ENCODE results near the gene TMEM170B. TPM values are rescaled to one million over a fixed set of nuclear protein-coding genes. Genes with fewer than 3 reads are reported as not detected.

TMEM170B gene
- total and polyA plus RNA-seq, 9 of the 15 experiments (the other 6 are each of a cell fraction or from before 2014, with no cell fraction given): 0.03 to 0.11 (median 0.07) TPM

DNA sequence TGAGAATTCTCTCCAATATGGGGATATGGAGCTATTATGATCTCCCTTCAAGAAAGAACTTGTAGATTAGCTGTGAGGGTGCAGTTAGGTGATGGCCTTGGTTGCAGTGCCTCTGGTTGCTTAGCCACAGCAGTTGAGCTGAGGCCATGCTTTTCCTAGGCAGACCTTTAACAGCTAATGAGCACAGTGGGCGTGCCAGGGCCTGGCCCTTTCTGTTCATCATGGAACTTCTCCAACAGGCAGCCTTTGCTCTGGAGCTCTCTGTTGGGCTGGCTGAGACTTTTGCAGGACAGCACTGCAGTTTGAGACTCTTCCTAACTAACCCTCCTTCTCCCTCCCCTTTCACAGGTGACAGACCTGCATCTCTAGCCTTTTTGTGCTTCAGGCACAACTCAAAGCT lies 39.7 kb upstream of the TMEM170B start:
- no TSS peak for BruUV-seq (replicated peaks)
- POLR2A ChIA-PET: interaction anchor here (0.6 kb wide), 1 partner anchor 371 kb away, joined by 5 read pairs; no protein-coding TSS in a partner anchor
- TF ChIP-seq HMG20B (CRISPR knock-in tag; IDR thresholded peaks at IDR 0.05): no peak
- TF ChIP-seq HNRNPL (IDR thresholded peaks at IDR 0.05; ENCODE audit: low read depth, low read length): no peak
- TF ChIP-seq, protein P1, sequence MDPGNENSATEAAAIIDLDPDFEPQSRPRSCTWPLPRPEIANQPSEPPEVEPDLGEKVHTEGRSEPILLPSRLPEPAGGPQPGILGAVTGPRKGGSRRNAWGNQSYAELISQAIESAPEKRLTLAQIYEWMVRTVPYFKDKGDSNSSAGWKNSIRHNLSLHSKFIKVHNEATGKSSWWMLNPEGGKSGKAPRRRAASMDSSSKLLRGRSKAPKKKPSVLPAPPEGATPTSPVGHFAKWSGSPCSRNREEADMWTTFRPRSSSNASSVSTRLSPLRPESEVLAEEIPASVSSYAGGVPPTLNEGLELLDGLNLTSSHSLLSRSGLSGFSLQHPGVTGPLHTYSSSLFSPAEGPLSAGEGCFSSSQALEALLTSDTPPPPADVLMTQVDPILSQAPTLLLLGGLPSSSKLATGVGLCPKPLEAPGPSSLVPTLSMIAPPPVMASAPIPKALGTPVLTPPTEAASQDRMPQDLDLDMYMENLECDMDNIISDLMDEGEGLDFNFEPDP (CRISPR knock-in tag; IDR thresholded peaks at IDR 0.05): no peak
- TF ChIP-seq, protein P2, sequence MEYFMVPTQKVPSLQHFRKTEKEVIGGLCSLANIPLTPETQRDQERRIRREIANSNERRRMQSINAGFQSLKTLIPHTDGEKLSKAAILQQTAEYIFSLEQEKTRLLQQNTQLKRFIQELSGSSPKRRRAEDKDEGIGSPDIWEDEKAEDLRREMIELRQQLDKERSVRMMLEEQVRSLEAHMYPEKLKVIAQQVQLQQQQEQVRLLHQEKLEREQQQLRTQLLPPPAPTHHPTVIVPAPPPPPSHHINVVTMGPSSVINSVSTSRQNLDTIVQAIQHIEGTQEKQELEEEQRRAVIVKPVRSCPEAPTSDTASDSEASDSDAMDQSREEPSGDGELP (CRISPR knock-in tag; IDR thresholded peaks at IDR 0.05; ENCODE audit: borderline replicate concordance): no peak
- TF ChIP-seq SUPT5H (IDR thresholded peaks at IDR 0.05): no peak
- TF ChIP-seq, protein P3, sequence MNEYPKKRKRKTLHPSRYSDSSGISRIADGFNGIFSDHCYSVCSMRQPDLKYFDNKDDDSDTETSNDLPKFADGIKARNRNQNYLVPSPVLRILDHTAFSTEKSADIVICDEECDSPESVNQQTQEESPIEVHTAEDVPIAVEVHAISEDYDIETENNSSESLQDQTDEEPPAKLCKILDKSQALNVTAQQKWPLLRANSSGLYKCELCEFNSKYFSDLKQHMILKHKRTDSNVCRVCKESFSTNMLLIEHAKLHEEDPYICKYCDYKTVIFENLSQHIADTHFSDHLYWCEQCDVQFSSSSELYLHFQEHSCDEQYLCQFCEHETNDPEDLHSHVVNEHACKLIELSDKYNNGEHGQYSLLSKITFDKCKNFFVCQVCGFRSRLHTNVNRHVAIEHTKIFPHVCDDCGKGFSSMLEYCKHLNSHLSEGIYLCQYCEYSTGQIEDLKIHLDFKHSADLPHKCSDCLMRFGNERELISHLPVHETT (CRISPR knock-in tag; conservative IDR thresholded peaks at IDR 0.05 in 1 of 2, IDR thresholded peaks at IDR 0.05 in 1 of 2): no peak
- TF ChIP-seq, protein P4, sequence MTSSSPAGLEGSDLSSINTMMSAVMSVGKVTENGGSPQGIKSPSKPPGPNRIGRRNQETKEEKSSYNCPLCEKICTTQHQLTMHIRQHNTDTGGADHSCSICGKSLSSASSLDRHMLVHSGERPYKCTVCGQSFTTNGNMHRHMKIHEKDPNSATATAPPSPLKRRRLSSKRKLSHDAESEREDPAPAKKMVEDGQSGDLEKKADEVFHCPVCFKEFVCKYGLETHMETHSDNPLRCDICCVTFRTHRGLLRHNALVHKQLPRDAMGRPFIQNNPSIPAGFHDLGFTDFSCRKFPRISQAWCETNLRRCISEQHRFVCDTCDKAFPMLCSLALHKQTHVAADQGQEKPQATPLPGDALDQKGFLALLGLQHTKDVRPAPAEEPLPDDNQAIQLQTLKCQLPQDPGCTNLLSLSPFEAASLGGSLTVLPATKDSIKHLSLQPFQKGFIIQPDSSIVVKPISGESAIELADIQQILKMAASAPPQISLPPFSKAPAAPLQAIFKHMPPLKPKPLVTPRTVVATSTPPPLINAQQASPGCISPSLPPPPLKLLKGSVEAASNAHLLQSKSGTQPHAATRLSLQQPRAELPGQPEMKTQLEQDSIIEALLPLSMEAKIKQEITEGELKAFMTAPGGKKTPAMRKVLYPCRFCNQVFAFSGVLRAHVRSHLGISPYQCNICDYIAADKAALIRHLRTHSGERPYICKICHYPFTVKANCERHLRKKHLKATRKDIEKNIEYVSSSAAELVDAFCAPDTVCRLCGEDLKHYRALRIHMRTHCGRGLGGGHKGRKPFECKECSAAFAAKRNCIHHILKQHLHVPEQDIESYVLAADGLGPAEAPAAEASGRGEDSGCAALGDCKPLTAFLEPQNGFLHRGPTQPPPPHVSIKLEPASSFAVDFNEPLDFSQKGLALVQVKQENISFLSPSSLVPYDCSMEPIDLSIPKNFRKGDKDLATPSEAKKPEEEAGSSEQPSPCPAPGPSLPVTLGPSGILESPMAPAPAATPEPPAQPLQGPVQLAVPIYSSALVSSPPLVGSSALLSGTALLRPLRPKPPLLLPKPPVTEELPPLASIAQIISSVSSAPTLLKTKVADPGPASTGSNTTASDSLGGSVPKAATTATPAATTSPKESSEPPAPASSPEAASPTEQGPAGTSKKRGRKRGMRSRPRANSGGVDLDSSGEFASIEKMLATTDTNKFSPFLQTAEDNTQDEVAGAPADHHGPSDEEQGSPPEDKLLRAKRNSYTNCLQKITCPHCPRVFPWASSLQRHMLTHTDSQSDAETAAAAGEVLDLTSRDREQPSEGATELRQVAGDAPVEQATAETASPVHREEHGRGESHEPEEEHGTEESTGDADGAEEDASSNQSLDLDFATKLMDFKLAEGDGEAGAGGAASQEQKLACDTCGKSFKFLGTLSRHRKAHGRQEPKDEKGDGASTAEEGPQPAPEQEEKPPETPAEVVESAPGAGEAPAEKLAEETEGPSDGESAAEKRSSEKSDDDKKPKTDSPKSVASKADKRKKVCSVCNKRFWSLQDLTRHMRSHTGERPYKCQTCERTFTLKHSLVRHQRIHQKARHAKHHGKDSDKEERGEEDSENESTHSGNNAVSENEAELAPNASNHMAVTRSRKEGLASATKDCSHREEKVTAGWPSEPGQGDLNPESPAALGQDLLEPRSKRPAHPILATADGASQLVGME (CRISPR knock-in tag; IDR thresholded peaks at IDR 0.05): no peak
- no peak for TF ChIP-seq FIP1L1 (IDR thresholded peaks at IDR 0.05; ENCODE audit: low read depth, low read length, poor library complexity, severe bottlenecking)
- TF ChIP-seq SIN3A (IDR thresholded peaks at IDR 0.05; ENCODE audit: borderline replicate concordance in 2 of 2, control insufficient read depth in 1 of 2, low read depth in 2 of 2, low read length in 2 of 2): no peak
- no peak for TF ChIP-seq ZNF778 (CRISPR knock-in tag; IDR thresholded peaks at IDR 0.05)
- TF ChIP-seq SAFB (IDR thresholded peaks at IDR 0.05; ENCODE audit: borderline replicate concordance, low read depth, low read length): no peak
- no peak for TF ChIP-seq CCAR2 (IDR thresholded peaks at IDR 0.05; ENCODE audit: low read depth, low read length)

More for the DNA sequence above, 39.7 kb upstream of the TMEM170B start:
- FAIRE-seq (no peak), ATAC-seq (no peak; the same call in 2 of the 3 replicates), DNase-seq (ENCODE audit: extremely low read depth in 1 of 4, low spot score in 3 of 4) (no peak)
- Histone ChIP-seq H3K79me2 (ENCODE audit: control insufficient read depth, insufficient read depth, low read length) (no peaks in the 10 kb centered on the region), H3K4me1 (replicated peaks in 1 of 2; ENCODE audit: control insufficient read depth in 2 of 2, insufficient read depth in 2 of 2, low read length in 2 of 2) (no peaks in the 10 kb centered on the region), H3K9me3 (replicated peaks; ENCODE audit: control insufficient read depth, insufficient read depth, low read depth, low read length) (no peaks in the 10 kb centered on the region), H2AFZ (ENCODE audit: low read depth, low read length) (no peak overlapping the region), H3K36me3 (ENCODE audit: control insufficient read depth, insufficient read depth, low read length) (no peaks in the 10 kb centered on the region), H3K27ac (ENCODE audit: extremely low read depth, low read depth, low read length) (no peak overlapping the region), H3K9me1 (ENCODE audit: control insufficient read depth, insufficient read depth, low read length) (no peaks in the 10 kb centered on the region), H4K20me1 (replicated peaks; ENCODE audit: control insufficient read depth, insufficient read depth, low read length) (no peaks in the 10 kb centered on the region), H3K27me3 (ENCODE audit: control insufficient read depth in 2 of 2, insufficient read depth in 2 of 2, low read length in 2 of 2) (peaks cover 0 to 4% of the 10 kb centered on the region in 2 experiments; a peak in 2 of 5 replicates), H3K4me2 (ENCODE audit: insufficient read depth, low read length) (no peak overlapping the region), H3K4me3 (no peak overlapping the region), H3K9ac (ENCODE audit: insufficient read depth in 1 of 2, low read depth in 2 of 2, low read length in 2 of 2) (no peak overlapping the region; a peak in 1 of 4 replicates)
- CTCF ChIA-PET (ENCODE audit: low intra/inter-chr PET ratio): no interaction called here
- in situ Hi-C loops (cut with MboI): loop anchor here (5.0 to 25.0 kb wide), 3 partner anchors 326 to 1021 kb away; no protein-coding TSS in a partner anchor
- 0% methylated on average over 1 of the region's 1 CpG for WGBS (ENCODE audit: insufficient coverage, low coverage, missing lambda C conversion rate)
- intact Hi-C loops (cut with micrococcal nuclease): loop anchor here (2.0 kb wide), 1 partner anchor 547 kb away; no protein-coding TSS in a partner anchor

All from K562 (cell line).